KMS-11 (cell line): ENCODE results near the gene NFASC.

Experiments
- H2AFZ ChIP-seq: fragments of 200-600 bp; sonication (generic); 2 replicates; pipeline ENCODE4 v1.6.1; 2016; ENCODE audit warnings: antibody characterized with exemption, mixed run types, low read depth
- H3K27ac ChIP-seq: fragments of 200-600 bp; sonication (generic); 2 replicates; pipeline ENCODE4 v1.6.1; 2016; ENCODE audit warnings: mild to moderate bottlenecking, mixed run types
- H3K27me3 ChIP-seq: fragments of 200-600 bp; sonication (generic); 2 replicates; pipeline ENCODE4 v1.6.1; 2017; ENCODE audit warnings: mild to moderate bottlenecking, low read depth, mixed run types, moderate library complexity; ENCODE audit not compliant: insufficient read depth
- H3K36me3 ChIP-seq: fragments of 200-600 bp; sonication (generic); 2 replicates; pipeline ENCODE4 v1.6.1; 2017; ENCODE audit warnings: mild to moderate bottlenecking, mixed run types; ENCODE audit not compliant: insufficient read depth
- H3K4me1 ChIP-seq: fragments of 200-600 bp; sonication (generic); 2 replicates; pipeline ENCODE4 v1.6.1; 2016; ENCODE audit warnings: mild to moderate bottlenecking, low read depth, mixed run types; ENCODE audit not compliant: poor library complexity, severe bottlenecking
- H3K4me2 ChIP-seq: fragments of 200-600 bp; sonication (generic); 2 replicates; pipeline ENCODE4 v1.7.0; 2016; ENCODE audit warnings: mild to moderate bottlenecking, mixed run types
- H3K4me3 ChIP-seq: fragments of 200-600 bp; sonication (generic); IDR thresholded peaks from 2 replicates; pipeline ENCODE4 v1.6.1; 2017; ENCODE audit warnings: low read depth, low read length, mixed read lengths; ENCODE audit not compliant: insufficient read depth
- H3K79me2 ChIP-seq: fragments of 200-600 bp; sonication (generic); 2 replicates; pipeline ENCODE4 v1.6.1; 2016; ENCODE audit warnings: low read depth, mixed run types; ENCODE audit not compliant: insufficient read depth
- H3K9ac ChIP-seq: fragments of 200-600 bp; sonication (generic); 2 replicates; pipeline ENCODE4 v1.6.1; 2016; ENCODE audit warnings: mild to moderate bottlenecking, mixed run types
- H4K20me1 ChIP-seq: fragments of 200-600 bp; sonication (generic); 2 replicates; pipeline ENCODE4 v1.6.1; 2016; ENCODE audit warnings: mild to moderate bottlenecking, mixed run types; ENCODE audit not compliant: insufficient read depth
- TF ChIP-seq, protein P1 (sequence below): fragments of 200-600 bp; sonication (generic); conservative IDR thresholded peaks from 2 replicates; pipeline ENCODE4 v1.6.1; 2017; ENCODE audit warnings: low read depth, mild to moderate bottlenecking, antibody characterized with exemption, low read length, moderate library complexity, mixed read lengths

The NFASC gene

DNA sequence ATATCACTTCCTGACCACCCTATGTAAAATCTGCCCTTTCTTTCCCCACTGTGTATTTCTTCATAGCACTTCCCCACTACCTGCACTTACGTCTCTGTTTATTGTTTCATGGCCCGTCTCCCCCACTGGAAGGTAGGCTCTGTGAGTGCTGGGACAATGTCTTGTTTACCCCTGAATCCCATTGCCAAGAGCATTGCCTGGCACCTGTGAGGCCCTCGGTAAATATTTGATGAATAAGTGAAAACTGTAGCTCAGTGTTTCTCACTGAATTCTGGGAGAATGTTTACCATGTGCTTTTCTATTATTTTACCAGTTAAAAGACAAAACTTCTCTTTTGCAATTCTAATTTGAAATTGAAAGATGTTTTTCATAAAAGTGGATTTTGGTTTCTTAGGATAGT, 11.8 kb downstream of the NFASC start:
- TF ChIP-seq, protein P1, sequence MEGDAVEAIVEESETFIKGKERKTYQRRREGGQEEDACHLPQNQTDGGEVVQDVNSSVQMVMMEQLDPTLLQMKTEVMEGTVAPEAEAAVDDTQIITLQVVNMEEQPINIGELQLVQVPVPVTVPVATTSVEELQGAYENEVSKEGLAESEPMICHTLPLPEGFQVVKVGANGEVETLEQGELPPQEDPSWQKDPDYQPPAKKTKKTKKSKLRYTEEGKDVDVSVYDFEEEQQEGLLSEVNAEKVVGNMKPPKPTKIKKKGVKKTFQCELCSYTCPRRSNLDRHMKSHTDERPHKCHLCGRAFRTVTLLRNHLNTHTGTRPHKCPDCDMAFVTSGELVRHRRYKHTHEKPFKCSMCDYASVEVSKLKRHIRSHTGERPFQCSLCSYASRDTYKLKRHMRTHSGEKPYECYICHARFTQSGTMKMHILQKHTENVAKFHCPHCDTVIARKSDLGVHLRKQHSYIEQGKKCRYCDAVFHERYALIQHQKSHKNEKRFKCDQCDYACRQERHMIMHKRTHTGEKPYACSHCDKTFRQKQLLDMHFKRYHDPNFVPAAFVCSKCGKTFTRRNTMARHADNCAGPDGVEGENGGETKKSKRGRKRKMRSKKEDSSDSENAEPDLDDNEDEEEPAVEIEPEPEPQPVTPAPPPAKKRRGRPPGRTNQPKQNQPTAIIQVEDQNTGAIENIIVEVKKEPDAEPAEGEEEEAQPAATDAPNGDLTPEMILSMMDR: no peak
- H3K4me1 ChIP-seq: no peaks in the 10 kb centered on the region
- H3K27me3 ChIP-seq: no peaks in the 10 kb centered on the region
- no peaks in the 10 kb centered on the region for H3K79me2 ChIP-seq
- H3K4me3 ChIP-seq: no peak overlapping the region
- H3K27ac ChIP-seq: no peak overlapping the region
- H2AFZ ChIP-seq: no peak overlapping the region
- no peak overlapping the region for H3K9ac ChIP-seq
- no peaks in the 10 kb centered on the region for H4K20me1 ChIP-seq
- no peak overlapping the region for H3K4me2 ChIP-seq
- no peaks in the 10 kb centered on the region for H3K36me3 ChIP-seq

DNA sequence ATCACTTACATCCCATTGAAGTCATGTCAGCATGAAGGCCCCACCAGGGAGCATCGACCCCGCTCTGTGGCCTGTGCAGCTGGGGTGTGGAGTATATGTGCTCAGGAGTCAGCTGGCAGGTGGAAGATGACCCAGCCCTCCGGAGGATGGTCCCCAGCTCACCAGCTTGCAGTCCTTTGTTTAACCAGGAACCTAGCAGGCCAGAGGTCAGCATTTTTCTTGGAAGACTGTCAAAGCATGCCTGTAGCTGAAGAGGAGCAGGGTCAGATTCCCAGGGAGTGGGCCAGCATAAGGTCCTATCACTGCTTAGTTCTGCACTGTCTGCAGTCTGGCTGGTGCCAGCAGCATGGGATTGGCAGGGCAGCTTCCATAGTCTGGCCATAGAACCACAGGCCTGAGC, 12.7 kb downstream of the NFASC start:
- Histone ChIP-seq H3K27ac (no peak overlapping the region), H3K4me3 (no peak overlapping the region), H4K20me1 (no peaks in the 10 kb centered on the region), H2AFZ (no peak overlapping the region), H3K4me2 (no peak overlapping the region), H3K27me3 (no peaks in the 10 kb centered on the region), H3K79me2 (no peaks in the 10 kb centered on the region), H3K36me3 (no peaks in the 10 kb centered on the region), H3K4me1 (no peaks in the 10 kb centered on the region), H3K9ac (no peak overlapping the region)
- TF ChIP-seq, protein P1: no peak

DNA sequence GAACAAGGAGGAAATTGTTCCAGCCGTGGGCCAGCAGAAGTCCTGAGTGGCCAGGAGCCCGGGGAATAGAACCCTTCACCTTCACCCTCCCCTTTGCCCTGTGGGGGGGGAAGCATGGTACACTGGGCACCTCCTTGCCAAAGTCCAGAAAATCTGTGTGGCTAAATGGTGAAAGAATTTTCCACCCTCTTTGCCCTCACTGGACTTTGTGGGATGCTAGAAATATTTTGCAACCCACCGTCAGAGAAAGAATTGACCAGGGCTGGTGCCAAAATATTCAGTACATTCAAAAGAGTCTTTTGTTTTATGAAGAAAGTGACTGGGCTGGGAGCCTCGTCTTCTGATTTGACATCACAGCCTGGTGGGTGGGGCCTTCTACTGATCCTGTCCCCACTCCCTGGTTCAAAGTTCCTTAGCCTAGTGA, 14.6 kb downstream of the NFASC start:
- no peak overlapping the region for H3K4me2 ChIP-seq
- H3K36me3 ChIP-seq: no peaks in the 10 kb centered on the region
- TF ChIP-seq, protein P1: no peak
- H2AFZ ChIP-seq: no peak overlapping the region
- H4K20me1 ChIP-seq: no peaks in the 10 kb centered on the region
- H3K79me2 ChIP-seq: no peaks in the 10 kb centered on the region
- H3K27ac ChIP-seq: no peak overlapping the region
- H3K27me3 ChIP-seq: no peaks in the 10 kb centered on the region
- H3K4me3 ChIP-seq: no peak overlapping the region
- H3K9ac ChIP-seq: no peak overlapping the region
- H3K4me1 ChIP-seq: no peaks in the 10 kb centered on the region

DNA sequence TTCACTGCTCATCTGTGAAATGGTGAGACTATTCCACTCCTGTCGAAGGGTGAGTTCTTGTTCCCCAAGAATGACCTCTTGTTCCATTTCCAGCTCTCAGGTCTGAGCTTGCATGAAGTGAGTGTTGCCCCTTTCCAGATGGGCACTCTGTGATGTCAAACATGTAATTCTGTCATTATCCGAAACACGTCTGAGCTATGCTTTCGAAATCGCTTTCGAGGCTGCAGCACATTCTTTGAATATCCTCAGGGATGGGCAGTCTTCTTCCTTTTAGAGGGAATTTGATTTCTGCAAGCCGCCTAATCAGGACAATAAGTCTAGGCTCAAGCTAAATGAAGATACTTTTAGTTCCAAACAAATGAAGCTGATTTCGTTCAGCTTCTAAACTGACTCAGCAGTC, 15.1 kb downstream of the NFASC start:
- no peaks in the 10 kb centered on the region for H3K4me1 ChIP-seq
- TF ChIP-seq, protein P1: no peak
- no peaks in the 10 kb centered on the region for H3K27me3 ChIP-seq
- H3K4me2 ChIP-seq: no peak overlapping the region
- H3K79me2 ChIP-seq: no peaks in the 10 kb centered on the region
- no peaks in the 10 kb centered on the region for H3K36me3 ChIP-seq
- H3K9ac ChIP-seq: no peak overlapping the region
- H3K4me3 ChIP-seq: no peak overlapping the region
- H3K27ac ChIP-seq: no peak overlapping the region
- no peak overlapping the region for H2AFZ ChIP-seq
- no peaks in the 10 kb centered on the region for H4K20me1 ChIP-seq

DNA sequence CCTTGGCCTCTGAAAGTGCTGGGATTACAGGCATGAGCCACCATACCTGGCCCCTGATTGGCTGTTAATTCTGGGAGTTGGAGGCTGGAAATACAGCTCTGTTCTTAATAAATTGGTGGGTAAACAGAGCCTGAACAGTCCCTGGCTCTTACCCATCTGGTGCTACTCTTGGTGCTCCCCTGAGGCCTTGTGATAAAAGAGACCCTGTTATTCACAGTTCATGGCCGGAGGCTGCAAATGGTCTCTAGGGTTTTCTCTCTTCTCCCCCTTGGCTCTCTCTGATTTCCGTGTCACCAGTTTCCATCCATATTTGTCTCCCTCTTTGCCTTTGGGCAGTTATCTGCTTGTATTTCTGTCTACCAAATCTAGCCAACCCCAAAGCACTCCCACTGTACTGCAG, 17.2 kb downstream of the NFASC start:
- H3K4me2 ChIP-seq: no peak overlapping the region
- TF ChIP-seq, protein P1: no peak
- H2AFZ ChIP-seq: no peak overlapping the region
- H3K9ac ChIP-seq: no peak overlapping the region
- no peaks in the 10 kb centered on the region for H3K36me3 ChIP-seq
- no peaks in the 10 kb centered on the region for H3K4me1 ChIP-seq
- H3K27me3 ChIP-seq: no peaks in the 10 kb centered on the region
- no peaks in the 10 kb centered on the region for H4K20me1 ChIP-seq
- H3K79me2 ChIP-seq: no peaks in the 10 kb centered on the region
- no peak overlapping the region for H3K27ac ChIP-seq
- no peak overlapping the region for H3K4me3 ChIP-seq
